BE2C (cell line): Measurements from ENCODE around the gene AXIN1.

Experiments used
- DNase-seq: peaks from one replicate; pipeline ENCODE4 v3.0.0-alpha.2; 2020
- H3K27me3 ChIP-seq: fragments of 250-450 bp; sonication (Bioruptor Pico); 2 replicates; pipeline ENCODE4 v1.5.1; 2020; ENCODE audit warnings: mild to moderate bottlenecking
- H3K36me3 ChIP-seq: fragments of 250-450 bp; sonication (Bioruptor Pico); 2 replicates; pipeline ENCODE4 v1.5.1; 2020; ENCODE audit warnings: mild to moderate bottlenecking
- H3K4me1 ChIP-seq: fragments of 250-450 bp; sonication (Bioruptor Pico); 2 replicates; pipeline ENCODE4 v1.5.1; 2020
- H3K4me3 ChIP-seq: 2 replicates; pipeline ENCODE4 v1.5.1; 2011; ENCODE audit warnings: low read depth, low read length
- H3K9me3 ChIP-seq: fragments of 250-450 bp; sonication (Bioruptor Pico); 2 replicates; pipeline ENCODE4 v1.5.1; 2020
- CTCF ChIP-seq: IDR thresholded peaks from 2 replicates; pipeline ENCODE4 v1.5.1; 2012; ENCODE audit warnings: mild to moderate bottlenecking, low read depth, low read length

AXIN1 gene

GRCh38 chr16:374616-374926, 22.0 kb upstream of the AXIN1 start:
- no peak for TF ChIP-seq CTCF
- Histone ChIP-seq H3K36me3 (peaks cover 5% of the 10 kb centered on the region), H3K9me3 (no peaks in the 10 kb centered on the region), H3K4me3 (no peak overlapping the region), H3K27me3 (no peaks in the 10 kb centered on the region), H3K4me1 (peaks cover 15% of the 10 kb centered on the region)
- DNase-seq, result no peak

- H3K4me1 ChIP-seq, result peaks cover 15% of the 10 kb centered on the region
- no peaks in the 10 kb centered on the region for H3K27me3 ChIP-seq
- TF ChIP-seq CTCF, result no peak
- peaks cover 8% of the 10 kb centered on the region for H3K36me3 ChIP-seq
- DNase-seq, result no peak
- no peaks in the 10 kb centered on the region for H3K9me3 ChIP-seq
- H3K4me3 ChIP-seq, result no peak overlapping the region
Observed at GRCh38 chr16:373848-374615, 21.5 kb upstream of the AXIN1 start.

GRCh38 chr16:373020-373598, 20.6 kb upstream of the AXIN1 start:
- TF ChIP-seq CTCF, result no peak
- H3K4me3 ChIP-seq, result no peak overlapping the region
- no peaks in the 10 kb centered on the region for H3K27me3 ChIP-seq
- no peaks in the 10 kb centered on the region for H3K9me3 ChIP-seq
- no peak for DNase-seq
- peaks cover 17% of the 10 kb centered on the region for H3K36me3 ChIP-seq
- H3K4me1 ChIP-seq, result peaks cover 15% of the 10 kb centered on the region

GRCh38 chr16:372302-372983, 19.9 kb upstream of the AXIN1 start:
- Histone ChIP-seq H3K4me1 (peaks cover 15% of the 10 kb centered on the region), H3K36me3 (peaks cover 21% of the 10 kb centered on the region), H3K4me3 (no peak overlapping the region), H3K9me3 (no peaks in the 10 kb centered on the region), H3K27me3 (no peaks in the 10 kb centered on the region)
- peak; percentile 18 for DNase-seq
- no peak for TF ChIP-seq CTCF

- H3K36me3 ChIP-seq, result peaks cover 25% of the 10 kb centered on the region
- H3K4me1 ChIP-seq, result peaks cover 15% of the 10 kb centered on the region
- no peak for TF ChIP-seq CTCF
Observed at GRCh38 chr16:371515-372301, 19.2 kb upstream of the AXIN1 start.

More at GRCh38 chr16:371515-372301, 19.2 kb upstream of the AXIN1 start:
- no peaks in the 10 kb centered on the region for H3K27me3 ChIP-seq
- H3K4me3 ChIP-seq, result no peak overlapping the region
- H3K9me3 ChIP-seq, result no peaks in the 10 kb centered on the region
- DNase-seq, result peak; percentile 68
